GM21367 (cell line): ENCODE measurements around the gene PIGU.

Experiments
- ATAC-seq: cut with Tn5 transposase; IDR thresholded peaks from one replicate; pipeline ENCODE4 v1.9.1; 2021; ENCODE audit not compliant: unreplicated experiment

PIGU gene

GRCh38 chr20:34560141-34560523, 116.8 kb downstream of the PIGU start:
- no peak for ATAC-seq

GRCh38 chr20:34559311-34560140, 117.4 kb downstream of the PIGU start:
- ATAC-seq: no peak

DNA sequence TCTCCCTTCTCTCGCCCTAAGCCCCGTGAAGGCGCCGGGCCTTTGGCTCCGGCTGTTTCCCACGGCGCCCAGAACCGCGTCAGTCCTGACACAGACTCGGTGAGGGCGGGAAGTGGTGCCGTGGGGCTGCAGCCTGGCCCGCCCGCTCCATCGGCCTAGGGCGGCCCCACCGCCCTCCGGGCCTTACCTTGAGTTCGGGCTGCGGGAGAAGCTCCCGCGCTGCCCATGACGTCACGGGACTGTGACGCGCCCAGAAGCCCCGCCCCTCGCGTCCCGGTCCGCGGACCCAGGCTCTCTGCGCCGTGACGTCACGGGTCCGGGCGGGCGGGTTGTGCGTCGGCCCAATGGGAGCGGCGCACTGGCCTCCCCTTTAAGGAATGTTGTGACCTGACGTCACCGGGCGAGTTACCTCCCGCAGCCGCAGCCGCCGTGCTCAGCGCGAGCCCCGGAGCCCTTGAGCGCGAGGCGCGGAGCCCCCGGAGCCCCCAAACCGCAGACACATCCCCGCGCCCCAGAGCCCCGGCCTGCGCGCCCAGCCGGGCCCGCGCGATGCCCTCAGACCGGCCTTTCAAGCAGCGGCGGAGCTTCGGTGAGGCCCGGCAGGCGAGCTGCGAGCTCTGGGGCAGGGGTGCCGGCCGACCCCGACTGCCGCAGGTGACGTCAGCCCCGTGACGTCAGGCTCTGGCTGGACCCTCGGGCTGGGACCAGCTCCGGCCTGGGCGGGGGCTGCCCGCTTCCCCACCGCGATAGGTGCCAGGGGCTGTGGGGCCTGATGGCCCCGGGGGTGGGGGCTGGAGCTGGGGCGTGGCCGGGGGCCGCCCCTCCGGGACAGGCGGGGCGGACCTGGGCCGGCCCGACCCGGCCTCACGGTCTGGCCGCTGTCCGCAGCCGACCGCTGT, 118.3 kb downstream of the PIGU start, which contains the start of gene MAP1LC3A:
Gene MAP1LC3A, plus strand, starts transcription at position 399 of the 899 bp plus-strand sequence. Its CDS starts 151 bp downstream, at position 550.
- ATAC-seq: no peak

DNA sequence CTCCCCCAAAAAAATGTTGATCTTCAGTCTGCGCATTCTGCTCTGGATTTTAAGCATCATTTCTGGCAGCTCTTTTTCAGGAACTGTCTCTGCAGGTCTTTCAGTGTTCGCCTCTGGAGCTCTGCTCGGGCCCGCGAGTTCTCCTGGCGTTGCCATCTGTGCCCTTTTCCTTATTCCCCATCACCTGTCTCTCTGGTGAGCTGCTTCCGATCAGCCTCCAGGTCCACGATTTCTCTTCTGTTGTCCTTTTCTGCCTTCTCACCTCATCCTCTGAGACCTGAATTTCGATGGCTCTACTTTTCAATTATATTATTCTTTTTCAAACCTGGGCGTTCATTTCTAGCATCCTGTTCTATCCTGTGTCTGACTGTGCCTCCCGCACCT, 119.0 kb downstream of the PIGU start:
- ATAC-seq: no peak

- ATAC-seq: no peak
Measured at GRCh38 chr20:34553366-34553867, 123.5 kb downstream of the PIGU start.

GRCh38 chr20:34552569-34552968, 124.3 kb downstream of the PIGU start:
- ATAC-seq: no peak

- ATAC-seq: no peak
Measured at GRCh38 chr20:34549929-34550305, 127.0 kb downstream of the PIGU start.

GRCh38 chr20:34549291-34549928, 127.5 kb downstream of the PIGU start:
- ATAC-seq: no peak

GRCh38 chr20:34547844-34548613, 128.9 kb downstream of the PIGU start:
- ATAC-seq: no peak

- no peak for ATAC-seq
Measured at GRCh38 chr20:34546751-34547181, 130.1 kb downstream of the PIGU start.

- ATAC-seq: no peak
Measured at GRCh38 chr20:34544109-34544796, 132.6 kb downstream of the PIGU start.

DNA sequence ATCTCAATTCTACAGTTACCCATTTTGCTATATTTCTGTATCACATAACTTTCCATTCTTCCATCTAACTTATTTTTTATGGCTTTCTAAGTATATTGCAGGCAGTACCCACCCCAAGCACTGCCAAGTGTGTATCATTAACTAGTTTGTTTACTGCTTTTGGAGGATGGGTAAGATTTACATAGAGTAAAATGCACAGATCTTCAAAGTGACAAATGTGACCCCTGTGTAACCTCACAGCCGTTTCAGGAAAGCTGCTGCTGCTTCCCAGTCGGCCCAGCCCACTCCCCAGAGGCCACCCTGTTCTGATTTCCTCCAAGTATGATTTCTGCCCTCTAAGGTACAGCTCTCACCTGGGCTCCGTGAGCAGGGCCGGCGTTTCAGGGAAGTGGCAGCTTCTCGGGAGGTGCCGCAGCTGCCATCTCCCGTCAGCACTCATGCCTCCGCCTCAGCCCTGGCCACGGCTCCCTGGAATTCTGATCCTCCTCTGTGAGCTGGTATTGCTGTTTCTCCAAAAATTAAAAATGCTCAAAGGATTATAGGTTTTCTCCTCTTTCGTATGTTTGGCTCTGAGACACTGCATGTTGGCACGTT, 133.3 kb downstream of the PIGU start:
- no peak for ATAC-seq

- no peak for ATAC-seq
Measured at GRCh38 chr20:34542439-34542838, 134.5 kb downstream of the PIGU start.

- ATAC-seq: no peak
Measured at GRCh38 chr20:34541917-34542316, 135.0 kb downstream of the PIGU start.

DNA sequence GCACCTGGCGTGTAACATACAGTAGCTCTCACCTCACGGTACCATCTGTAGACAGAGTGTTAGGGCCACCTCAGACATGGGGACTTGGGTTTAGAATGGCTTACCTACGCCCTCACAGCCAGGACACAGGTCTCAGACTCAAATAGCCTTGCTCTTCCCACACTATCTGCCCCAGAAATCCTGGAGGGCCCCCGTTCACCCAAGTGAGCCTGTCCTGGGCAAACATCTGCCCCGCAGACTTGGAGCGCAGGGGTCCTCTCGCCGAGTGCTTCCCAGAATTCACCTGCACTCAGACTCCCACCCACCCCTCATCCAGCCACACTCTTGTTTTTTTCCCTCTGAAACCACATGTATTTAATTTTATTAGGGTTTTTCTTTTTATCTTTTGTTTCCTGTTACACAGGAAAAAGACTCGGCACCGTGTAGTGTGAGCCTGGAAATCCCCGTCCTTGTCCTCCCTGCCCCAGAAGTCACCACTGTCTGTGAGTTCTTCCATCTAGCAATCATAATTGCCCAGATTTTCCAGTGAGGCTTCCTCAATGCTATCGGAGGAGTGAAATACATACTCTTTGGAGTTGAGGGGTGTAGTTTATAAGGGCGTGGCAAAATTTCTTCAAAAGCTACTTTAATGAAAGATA, 135.5 kb downstream of the PIGU start:
- ATAC-seq: no peak

GRCh38 chr20:34540596-34541263, 136.2 kb downstream of the PIGU start:
- no peak for ATAC-seq

DNA sequence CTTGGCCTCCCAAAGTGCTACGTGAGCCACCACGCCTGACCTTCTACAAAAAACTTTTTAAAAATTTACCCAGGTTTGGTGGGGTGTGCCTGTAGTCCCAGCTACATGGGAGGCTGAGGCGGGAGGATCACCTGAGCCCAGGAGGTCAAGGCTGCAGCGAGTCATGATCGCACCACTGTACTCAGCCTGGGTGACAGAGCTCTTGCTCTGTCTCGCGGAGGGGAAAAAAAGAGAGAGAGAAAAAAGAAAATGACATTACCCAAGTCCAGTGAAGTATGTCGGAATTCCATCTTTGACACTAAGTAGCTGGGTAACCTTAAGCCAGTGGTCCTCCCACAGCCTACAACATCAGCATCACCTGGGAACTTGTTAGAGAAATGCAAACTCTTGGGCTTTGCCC, 137.1 kb downstream of the PIGU start:
- ATAC-seq: no peak

DNA sequence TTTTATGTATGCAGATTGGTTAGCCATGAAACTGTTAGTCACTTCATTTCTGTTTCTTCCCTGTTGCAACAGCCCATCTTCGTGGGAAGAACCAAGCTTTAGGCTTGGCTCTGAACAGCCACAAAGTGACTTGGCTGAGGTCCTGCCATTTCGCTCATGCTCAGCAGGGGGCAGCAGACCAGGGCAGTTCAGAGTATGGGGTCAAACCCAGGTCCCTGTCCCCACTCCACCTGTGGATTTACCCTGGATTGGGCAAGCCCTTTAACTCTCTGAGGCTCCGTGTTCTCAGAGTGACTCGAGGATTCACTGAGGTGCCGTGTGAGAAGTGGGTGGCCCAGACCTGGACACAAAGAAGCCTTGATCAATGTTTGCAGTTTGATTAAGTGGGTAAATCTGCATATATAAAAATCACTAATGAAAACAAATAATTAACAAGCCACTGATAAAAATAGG, 138.2 kb downstream of the PIGU start:
- no peak for ATAC-seq
